ENCODE data around the gene WFDC1.

The WFDC1 gene

GRCh38 chr16:84354306-84354705, 59.6 kb downstream of the WFDC1 start:
- TF ChIP-seq SPI1 (IDR thresholded peaks at IDR 0.05; ENCODE audit: borderline replicate concordance, low read depth), result no peak
- TF ChIP-seq REST (IDR thresholded peaks at IDR 0.05; ENCODE audit: insufficient replicate concordance, low read depth), result no peak
- no peak for TF ChIP-seq POLR2AphosphoS5 (IDR thresholded peaks at IDR 0.05; ENCODE audit: low read depth)
- no peak for TF ChIP-seq CTCF (IDR thresholded peaks at IDR 0.05; ENCODE audit: insufficient read depth, low read length)
- TF ChIP-seq GABPA (IDR thresholded peaks at IDR 0.05; ENCODE audit: low read depth), result no peak
- DNase-seq (ENCODE audit: low read depth in 1 of 2, low spot score in 1 of 2), result peak in 1 of 2 experiments; percentile 20
- H3K27me3 ChIP-seq (ENCODE audit: insufficient read depth, poor library complexity, severe bottlenecking), result peaks cover 3% of the 10 kb centered on the region
- no peak overlapping the region for H3K27ac ChIP-seq (replicated peaks)
- no peak overlapping the region for H3K4me3 ChIP-seq (replicated peaks; ENCODE audit: insufficient read depth, low read length)

- H3K27me3 ChIP-seq (ENCODE audit: insufficient read depth, poor library complexity, severe bottlenecking), result peaks cover 5% of the 10 kb centered on the region
- TF ChIP-seq POLR2AphosphoS5 (IDR thresholded peaks at IDR 0.05; ENCODE audit: low read depth) (no peak), GABPA (IDR thresholded peaks at IDR 0.05; ENCODE audit: low read depth) (no peak), CTCF (IDR thresholded peaks at IDR 0.05; ENCODE audit: insufficient read depth, low read length) (no peak), SPI1 (IDR thresholded peaks at IDR 0.05; ENCODE audit: borderline replicate concordance, low read depth) (no peak), REST (IDR thresholded peaks at IDR 0.05; ENCODE audit: insufficient replicate concordance, low read depth) (no peak)
Measured at GRCh38 chr16:84355149-84355548, 60.5 kb downstream of the WFDC1 start.

GRCh38 chr16:84356176-84356575, 61.5 kb downstream of the WFDC1 start:
- no peak overlapping the region for H3K27ac ChIP-seq (replicated peaks)
- TF ChIP-seq REST (IDR thresholded peaks at IDR 0.05; ENCODE audit: insufficient replicate concordance, low read depth) (no peak), POLR2AphosphoS5 (IDR thresholded peaks at IDR 0.05; ENCODE audit: low read depth) (no peak)
- DNase-seq (ENCODE audit: low read depth in 1 of 2, low spot score in 1 of 2), result no peak

More at GRCh38 chr16:84355149-84355548, 60.5 kb downstream of the WFDC1 start:
- H3K4me3 ChIP-seq (replicated peaks; ENCODE audit: insufficient read depth, low read length), result no peak overlapping the region
- no peak for DNase-seq (ENCODE audit: low read depth in 1 of 2, low spot score in 1 of 2)
- H3K27ac ChIP-seq (replicated peaks), result no peak overlapping the region

More at GRCh38 chr16:84356176-84356575, 61.5 kb downstream of the WFDC1 start:
- peaks cover 6% of the 10 kb centered on the region for H3K27me3 ChIP-seq (ENCODE audit: insufficient read depth, poor library complexity, severe bottlenecking)
- no peak overlapping the region for H3K4me3 ChIP-seq (replicated peaks; ENCODE audit: insufficient read depth, low read length)

All from HL-60 (cell line).